Measurements from ENCODE around the gene NDRG4. TPM values are rescaled to one million over a fixed set of nuclear protein-coding genes. Genes with fewer than 3 reads are reported as not detected.

NDRG4 gene
- total and polyA plus RNA-seq, 2 of the 13 experiments (the other 11 are each of a cell fraction or from before 2014, with no cell fraction given) = 1.7 to 2.7 TPM

DNA sequence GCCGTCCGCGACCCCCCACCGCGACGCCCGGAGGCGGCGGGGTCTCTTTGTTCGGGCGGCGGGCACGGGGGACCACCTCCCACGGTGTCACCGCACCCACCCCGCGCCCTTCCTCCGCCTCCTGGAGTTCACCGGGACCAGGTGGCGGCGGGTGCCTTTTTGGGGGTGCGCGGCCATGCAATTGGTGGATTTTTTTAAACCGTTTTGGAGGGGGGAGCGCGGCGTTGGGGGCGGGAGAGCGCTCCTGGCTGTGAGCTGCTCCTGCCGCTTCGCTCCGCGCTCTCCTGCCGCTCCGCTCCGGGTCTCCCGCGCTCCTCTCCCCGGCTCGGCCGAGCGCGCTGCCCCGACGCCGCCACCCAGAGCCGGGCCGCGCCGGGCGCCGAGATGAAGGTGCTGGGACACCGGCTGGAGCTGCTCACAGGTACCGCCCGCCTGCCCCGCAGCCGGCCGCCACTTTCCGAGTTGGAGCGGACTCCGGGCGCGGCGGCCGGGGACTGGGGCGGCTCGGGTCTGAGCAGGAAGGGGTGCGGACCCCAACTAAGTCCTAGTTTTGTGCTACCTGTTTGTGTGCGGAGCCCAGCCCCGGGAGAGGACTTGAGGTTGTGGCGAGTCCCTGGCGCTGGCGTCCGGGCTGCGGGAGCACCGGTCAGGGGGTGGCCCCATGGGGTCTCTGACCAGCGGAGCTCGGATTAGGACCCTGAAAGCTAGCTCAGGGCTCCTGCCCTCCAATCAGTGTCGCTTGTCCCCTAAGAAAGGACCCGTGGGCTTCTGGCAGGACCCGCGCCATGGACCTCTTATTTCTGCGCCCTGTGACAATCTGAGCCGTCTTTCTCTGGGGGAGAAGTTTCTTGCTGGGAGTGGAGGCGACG is 35.7 kb upstream of the NDRG4 start (continued):
- no peak for TF ChIP-seq EP300 (IDR thresholded peaks at IDR 0.05; ENCODE audit: low read depth in 2 of 2, low read length in 2 of 2)
- no peak for TF ChIP-seq EP300 (CRISPR knock-in tag; IDR thresholded peaks at IDR 0.05; ENCODE audit: borderline replicate concordance)
- TF ChIP-seq ZSCAN31 (CRISPR knock-in tag; IDR thresholded peaks at IDR 0.05; ENCODE audit: low read depth) = 0 out of 2 replicates have a peak, but pooled peaks have one; percentile 24
- TF ChIP-seq, protein P1, sequence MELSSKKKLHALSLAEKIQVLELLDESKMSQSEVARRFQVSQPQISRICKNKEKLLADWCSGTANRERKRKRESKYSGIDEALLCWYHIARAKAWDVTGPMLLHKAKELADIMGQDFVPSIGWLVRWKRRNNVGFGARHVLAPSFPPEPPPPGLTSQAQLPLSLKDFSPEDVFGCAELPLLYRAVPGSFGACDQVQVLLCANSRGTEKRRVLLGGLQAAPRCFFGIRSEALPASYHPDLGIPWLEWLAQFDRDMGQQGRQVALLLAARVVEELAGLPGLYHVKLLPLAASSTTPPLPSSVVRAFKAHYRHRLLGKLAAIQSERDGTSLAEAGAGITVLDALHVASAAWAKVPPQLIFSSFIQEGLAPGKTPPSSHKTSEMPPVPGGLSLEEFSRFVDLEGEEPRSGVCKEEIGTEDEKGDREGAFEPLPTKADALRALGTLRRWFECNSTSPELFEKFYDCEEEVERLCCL (CRISPR knock-in tag; IDR thresholded peaks at IDR 0.05; ENCODE audit: borderline replicate concordance) = no peak
- TF ChIP-seq, protein P2, sequence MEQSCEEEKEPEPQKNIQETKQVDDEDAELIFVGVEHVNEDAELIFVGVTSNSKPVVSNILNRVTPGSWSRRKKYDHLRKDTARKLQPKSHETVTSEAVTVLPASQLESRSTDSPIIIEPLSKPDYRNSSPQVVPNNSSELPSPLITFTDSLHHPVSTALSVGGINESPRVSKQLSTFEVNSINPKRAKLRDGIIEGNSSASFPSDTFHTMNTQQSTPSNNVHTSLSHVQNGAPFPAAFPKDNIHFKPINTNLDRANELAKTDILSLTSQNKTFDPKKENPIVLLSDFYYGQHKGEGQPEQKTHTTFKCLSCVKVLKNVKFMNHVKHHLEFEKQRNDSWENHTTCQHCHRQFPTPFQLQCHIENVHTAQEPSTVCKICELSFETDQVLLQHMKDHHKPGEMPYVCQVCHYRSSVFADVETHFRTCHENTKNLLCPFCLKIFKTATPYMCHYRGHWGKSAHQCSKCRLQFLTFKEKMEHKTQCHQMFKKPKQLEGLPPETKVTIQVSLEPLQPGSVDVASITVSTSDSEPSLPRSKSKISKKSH (CRISPR knock-in tag; IDR thresholded peaks at IDR 0.05; ENCODE audit: borderline replicate concordance) = no peak
- TF ChIP-seq SCMH1 (CRISPR knock-in tag; IDR thresholded peaks at IDR 0.05; ENCODE audit: borderline replicate concordance) = no peak
- TF ChIP-seq KDM5B (CRISPR knock-in tag; IDR thresholded peaks at IDR 0.05; ENCODE audit: borderline replicate concordance) = peak; percentile 35; the same call in 1 of the 2 replicates
- peak; percentile 5 for TF ChIP-seq XRCC5 (optimal IDR thresholded peaks at IDR 0.05; ENCODE audit: low read length)
- TF ChIP-seq, protein P3, sequence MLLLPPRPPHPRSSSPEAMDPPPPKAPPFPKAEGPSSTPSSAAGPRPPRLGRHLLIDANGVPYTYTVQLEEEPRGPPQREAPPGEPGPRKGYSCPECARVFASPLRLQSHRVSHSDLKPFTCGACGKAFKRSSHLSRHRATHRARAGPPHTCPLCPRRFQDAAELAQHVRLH (CRISPR knock-in tag; IDR thresholded peaks at IDR 0.05; ENCODE audit: borderline replicate concordance, low read depth) = no peak
- no peak for TF ChIP-seq SMAD3 (CRISPR knock-in tag; IDR thresholded peaks at IDR 0.05)
- TF ChIP-seq POGZ (CRISPR knock-in tag; IDR thresholded peaks at IDR 0.05) = no peak
- no peak for TF ChIP-seq ZNF333 (CRISPR knock-in tag; IDR thresholded peaks at IDR 0.05; ENCODE audit: borderline replicate concordance)
- TF ChIP-seq RFX3 (CRISPR knock-in tag; IDR thresholded peaks at IDR 0.05) = no peak
- TF ChIP-seq, protein P4, sequence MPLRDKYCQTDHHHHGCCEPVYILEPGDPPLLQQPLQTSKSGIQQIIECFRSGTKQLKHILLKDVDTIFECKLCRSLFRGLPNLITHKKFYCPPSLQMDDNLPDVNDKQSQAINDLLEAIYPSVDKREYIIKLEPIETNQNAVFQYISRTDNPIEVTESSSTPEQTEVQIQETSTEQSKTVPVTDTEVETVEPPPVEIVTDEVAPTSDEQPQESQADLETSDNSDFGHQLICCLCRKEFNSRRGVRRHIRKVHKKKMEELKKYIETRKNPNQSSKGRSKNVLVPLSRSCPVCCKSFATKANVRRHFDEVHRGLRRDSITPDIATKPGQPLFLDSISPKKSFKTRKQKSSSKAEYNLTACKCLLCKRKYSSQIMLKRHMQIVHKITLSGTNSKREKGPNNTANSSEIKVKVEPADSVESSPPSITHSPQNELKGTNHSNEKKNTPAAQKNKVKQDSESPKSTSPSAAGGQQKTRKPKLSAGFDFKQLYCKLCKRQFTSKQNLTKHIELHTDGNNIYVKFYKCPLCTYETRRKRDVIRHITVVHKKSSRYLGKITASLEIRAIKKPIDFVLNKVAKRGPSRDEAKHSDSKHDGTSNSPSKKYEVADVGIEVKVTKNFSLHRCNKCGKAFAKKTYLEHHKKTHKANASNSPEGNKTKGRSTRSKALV (CRISPR knock-in tag; IDR thresholded peaks at IDR 0.05) = peak; percentile 63; the same call in 1 of the 2 replicates
- TF ChIP-seq, protein P5, sequence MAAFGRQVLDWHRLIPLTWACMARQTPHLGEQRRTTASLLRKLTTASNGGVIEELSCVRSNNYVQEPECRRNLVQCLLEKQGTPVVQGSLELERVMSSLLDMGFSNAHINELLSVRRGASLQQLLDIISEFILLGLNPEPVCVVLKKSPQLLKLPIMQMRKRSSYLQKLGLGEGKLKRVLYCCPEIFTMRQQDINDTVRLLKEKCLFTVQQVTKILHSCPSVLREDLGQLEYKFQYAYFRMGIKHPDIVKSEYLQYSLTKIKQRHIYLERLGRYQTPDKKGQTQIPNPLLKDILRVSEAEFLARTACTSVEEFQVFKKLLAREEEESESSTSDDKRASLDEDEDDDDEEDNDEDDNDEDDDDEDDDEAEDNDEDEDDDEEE (CRISPR knock-in tag; IDR thresholded peaks at IDR 0.05) = peak; percentile 24; the same call in 1 of the 2 replicates
- no peak for TF ChIP-seq ZNF598 (CRISPR knock-in tag; IDR thresholded peaks at IDR 0.05; ENCODE audit: borderline replicate concordance)
- TF ChIP-seq, protein P6, sequence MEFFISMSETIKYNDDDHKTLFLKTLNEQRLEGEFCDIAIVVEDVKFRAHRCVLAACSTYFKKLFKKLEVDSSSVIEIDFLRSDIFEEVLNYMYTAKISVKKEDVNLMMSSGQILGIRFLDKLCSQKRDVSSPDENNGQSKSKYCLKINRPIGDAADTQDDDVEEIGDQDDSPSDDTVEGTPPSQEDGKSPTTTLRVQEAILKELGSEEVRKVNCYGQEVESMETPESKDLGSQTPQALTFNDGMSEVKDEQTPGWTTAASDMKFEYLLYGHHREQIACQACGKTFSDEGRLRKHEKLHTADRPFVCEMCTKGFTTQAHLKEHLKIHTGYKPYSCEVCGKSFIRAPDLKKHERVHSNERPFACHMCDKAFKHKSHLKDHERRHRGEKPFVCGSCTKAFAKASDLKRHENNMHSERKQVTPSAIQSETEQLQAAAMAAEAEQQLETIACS (CRISPR knock-in tag; IDR thresholded peaks at IDR 0.05) = peak; percentile 24; the same call in 1 of the 2 replicates
- TF ChIP-seq, protein P7, sequence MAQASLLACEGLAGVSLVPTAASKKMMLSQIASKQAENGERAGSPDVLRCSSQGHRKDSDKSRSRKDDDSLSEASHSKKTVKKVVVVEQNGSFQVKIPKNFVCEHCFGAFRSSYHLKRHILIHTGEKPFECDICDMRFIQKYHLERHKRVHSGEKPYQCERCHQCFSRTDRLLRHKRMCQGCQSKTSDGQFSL (CRISPR knock-in tag; IDR thresholded peaks at IDR 0.05) = no peak
- no peak for TF ChIP-seq RFXAP (CRISPR knock-in tag; IDR thresholded peaks at IDR 0.05; ENCODE audit: borderline replicate concordance)
- TF ChIP-seq ZFX (CRISPR knock-in tag; IDR thresholded peaks at IDR 0.05; ENCODE audit: low read depth) = no peak
